ENCODE data around the gene GCC2.

- TF ChIP-seq POLR2AphosphoS5 (IDR thresholded peaks at IDR 0.05; ENCODE audit: low read depth, low read length) (no peak), CTCF (IDR thresholded peaks at IDR 0.05 in 2 of 3, conservative IDR thresholded peaks at IDR 0.05 in 1 of 3; ENCODE audit: borderline replicate concordance in 1 of 3, insufficient read depth in 1 of 3, low read depth in 2 of 3, low read length in 2 of 3) (no peak), CEBPB (IDR thresholded peaks at IDR 0.05; ENCODE audit: low read depth) (no peak), ZNF274 (IDR thresholded peaks at IDR 0.05; ENCODE audit: low read depth, low read length) (no peak), POLR2A (IDR thresholded peaks at IDR 0.05; ENCODE audit: borderline replicate concordance, extremely low read depth, insufficient read depth, insufficient read length) (no peak), TCF7L2 (IDR thresholded peaks at IDR 0.05; ENCODE audit: borderline replicate concordance, extremely low read depth, insufficient read depth, insufficient read length) (no peak), EZH2phosphoT487 (IDR thresholded peaks at IDR 0.05; ENCODE audit: borderline replicate concordance) (no peak), REST (IDR thresholded peaks at IDR 0.05; ENCODE audit: low read depth) (no peak), EZH2 (IDR thresholded peaks at IDR 0.05) (no peak), JUND (IDR thresholded peaks at IDR 0.05) (no peak), ATF3 (IDR thresholded peaks at IDR 0.05) (no peak), SP1 (IDR thresholded peaks at IDR 0.05; ENCODE audit: low read depth) (no peak), SIN3A (IDR thresholded peaks at IDR 0.05; ENCODE audit: low read depth) (no peak), YY1 (IDR thresholded peaks at IDR 0.05; ENCODE audit: extremely low read depth, insufficient replicate concordance, low read depth, low read length) (no peak)
Measured at GRCh38 chr2:108555572-108555971, 106.6 kb downstream of the GCC2 start.
